Measurements from ENCODE around the gene NOTCH4. TPM values are rescaled to one million over a fixed set of nuclear protein-coding genes. Genes with fewer than 3 reads are reported as not detected.

NOTCH4 gene
- total and polyA plus RNA-seq, 9 of the 15 experiments (the other 6 are each of a cell fraction or from before 2014, with no cell fraction given) = 0.24 to 4.3 (median 1.7) TPM

DNA sequence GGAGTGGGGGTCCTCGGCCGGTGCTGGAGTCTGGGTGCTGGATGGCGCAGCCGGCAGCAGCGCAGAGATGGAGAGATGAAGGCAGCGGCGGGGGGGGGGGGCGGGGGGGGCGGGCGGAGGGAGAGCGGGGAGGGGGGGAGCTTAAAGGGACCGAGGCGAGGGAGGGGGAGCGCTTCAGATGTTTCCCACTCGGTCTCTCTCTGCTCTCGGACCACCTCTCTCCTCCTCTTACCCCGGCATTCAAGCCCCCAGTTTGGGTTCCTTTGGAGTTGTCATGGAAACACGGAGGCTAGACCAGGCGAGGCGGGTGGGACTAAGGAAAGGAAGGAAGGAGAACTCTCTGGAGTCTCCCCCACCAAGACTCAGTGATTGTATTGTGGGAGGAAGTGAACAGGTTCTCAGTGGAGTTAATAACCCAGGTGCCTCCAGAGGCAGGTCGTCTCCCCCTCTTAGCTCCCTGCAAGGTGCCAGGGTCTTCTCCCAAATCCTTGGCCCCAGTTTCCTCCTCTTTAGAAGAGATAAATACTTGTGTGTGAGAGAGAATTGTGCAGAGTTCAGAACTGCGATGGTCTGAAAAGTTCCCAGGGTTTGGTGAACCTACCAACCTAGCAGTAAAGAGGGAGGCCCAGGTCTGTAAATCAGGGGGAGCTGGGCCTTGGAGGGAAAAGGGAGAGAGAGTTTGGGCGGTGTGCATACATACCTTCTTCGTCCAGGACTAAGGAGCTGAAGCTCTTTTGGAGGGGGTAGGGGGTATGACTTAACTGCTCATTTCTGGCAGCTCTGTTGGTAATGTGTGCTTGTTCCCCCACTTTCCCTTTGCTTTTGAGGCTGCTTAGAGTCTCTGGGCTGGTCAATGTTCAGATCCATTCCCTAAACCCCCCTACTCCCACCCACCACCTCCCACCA, 71.8 kb downstream of the NOTCH4 start, which contains the start of gene PRRT1:
Gene PRRT1 (minus strand): TSS at position 77 of the 906 bp plus-strand sequence. CDS start 112 bp downstream, outside the sequence.
- no TSS peak for BruUV-seq (replicated peaks)
- H3K9me1 ChIP-seq (ENCODE audit: control insufficient read depth, insufficient read depth, low read length) = no peaks in the 10 kb centered on the region
- in situ Hi-C loops (cut with MboI) = no loop called here
- peak in 2 of 4 experiments; percentile 47 to 49 for DNase-seq (ENCODE audit: extremely low read depth in 1 of 4, low spot score in 3 of 4)
- no peaks in the 10 kb centered on the region for H4K20me1 ChIP-seq (replicated peaks; ENCODE audit: control insufficient read depth, insufficient read depth, low read length)
- H3K79me2 ChIP-seq (ENCODE audit: control insufficient read depth, insufficient read depth, low read length) = peaks cover 44% of the 10 kb centered on the region
- peak within 1 kb of the TSS; percentile 86 to 93 for H3K9ac ChIP-seq (ENCODE audit: insufficient read depth in 1 of 2, low read depth in 2 of 2, low read length in 2 of 2)
- 21% methylated on average over 6 of the region's 24 CpGs for WGBS (ENCODE audit: insufficient coverage, low coverage, missing lambda C conversion rate)
- H2AFZ ChIP-seq (ENCODE audit: low read depth, low read length) = peak within 1 kb of the TSS; percentile 91
- no peaks in the 10 kb centered on the region for H3K9me3 ChIP-seq (replicated peaks; ENCODE audit: control insufficient read depth, insufficient read depth, low read depth, low read length)
- H3K27me3 ChIP-seq (ENCODE audit: control insufficient read depth in 2 of 2, insufficient read depth in 2 of 2, low read length in 2 of 2) = no peaks in the 10 kb centered on the region
- ChIA-PET CTCF (ENCODE audit: low intra/inter-chr PET ratio) (interaction anchor here (4.2 kb wide), 1 partner anchor 33 kb away, joined by 51 read pairs; no protein-coding TSS in a partner anchor), POLR2A (interaction anchor here (0.6 to 2.1 kb wide), 8 partner anchors 12 to 61 kb away, joined by 3 to 7 read pairs (median 4); partner anchors contain the start of genes ATF6B and FKBPL)
- ATAC-seq = no peak
- peaks cover 20% of the 10 kb centered on the region for H3K36me3 ChIP-seq (ENCODE audit: control insufficient read depth, insufficient read depth, low read length)
- H3K4me1 ChIP-seq (replicated peaks in 1 of 2; ENCODE audit: control insufficient read depth in 2 of 2, insufficient read depth in 2 of 2, low read length in 2 of 2) = peaks cover 25 to 65% of the 10 kb centered on the region in 2 experiments; a peak in 4 of 5 replicates
- FAIRE-seq = peak; percentile 68
- peak within 1 kb of the TSS; percentile 89 for H3K27ac ChIP-seq (ENCODE audit: extremely low read depth, low read depth, low read length)
- intact Hi-C loops (cut with micrococcal nuclease) = no loop called here
- H3K4me3 ChIP-seq = peak within 1 kb of the TSS; percentile 65; the same call in 1 of the 2 replicates
- peak within 1 kb of the TSS; percentile 86 for H3K4me2 ChIP-seq (ENCODE audit: insufficient read depth, low read length)
- TF ChIP-seq SAFB (IDR thresholded peaks at IDR 0.05; ENCODE audit: borderline replicate concordance, low read depth, low read length) (no peak), STAG1 (CRISPR knock-in tag; IDR thresholded peaks at IDR 0.05; ENCODE audit: borderline replicate concordance) (no peak), ZBTB12 (CRISPR knock-in tag; IDR thresholded peaks at IDR 0.05) (no peak), DDX20 (tag; IDR thresholded peaks at IDR 0.05; ENCODE audit: low read depth) (no peak), RREB1 (CRISPR knock-in tag; IDR thresholded peaks at IDR 0.05) (no peak), ZNF217 (CRISPR knock-in tag; IDR thresholded peaks at IDR 0.05) (no peak), PREB (CRISPR knock-in tag; IDR thresholded peaks at IDR 0.05) (no peak), HDAC6 (IDR thresholded peaks at IDR 0.05; ENCODE audit: low read depth, low read length) (no peak), RBM14 (IDR thresholded peaks at IDR 0.05; ENCODE audit: borderline replicate concordance, insufficient read depth, low read depth, low read length) (no peak), DIDO1 (tag; IDR thresholded peaks at IDR 0.05; ENCODE audit: low read depth) (no peak)

Data from K562 (cell line).